HG03095 (cell line): ENCODE measurements around the gene MIB2.
A peak's percentile ranks its signal among the peaks of the same experiment; 100 is the strongest.

Experiments used
- ATAC-seq: cut with Tn5 transposase; IDR thresholded peaks from one replicate; pipeline ENCODE4 v1.9.1; 2021; ENCODE audit warnings: moderate library complexity; ENCODE audit not compliant: unreplicated experiment

Gene MIB2

DNA sequence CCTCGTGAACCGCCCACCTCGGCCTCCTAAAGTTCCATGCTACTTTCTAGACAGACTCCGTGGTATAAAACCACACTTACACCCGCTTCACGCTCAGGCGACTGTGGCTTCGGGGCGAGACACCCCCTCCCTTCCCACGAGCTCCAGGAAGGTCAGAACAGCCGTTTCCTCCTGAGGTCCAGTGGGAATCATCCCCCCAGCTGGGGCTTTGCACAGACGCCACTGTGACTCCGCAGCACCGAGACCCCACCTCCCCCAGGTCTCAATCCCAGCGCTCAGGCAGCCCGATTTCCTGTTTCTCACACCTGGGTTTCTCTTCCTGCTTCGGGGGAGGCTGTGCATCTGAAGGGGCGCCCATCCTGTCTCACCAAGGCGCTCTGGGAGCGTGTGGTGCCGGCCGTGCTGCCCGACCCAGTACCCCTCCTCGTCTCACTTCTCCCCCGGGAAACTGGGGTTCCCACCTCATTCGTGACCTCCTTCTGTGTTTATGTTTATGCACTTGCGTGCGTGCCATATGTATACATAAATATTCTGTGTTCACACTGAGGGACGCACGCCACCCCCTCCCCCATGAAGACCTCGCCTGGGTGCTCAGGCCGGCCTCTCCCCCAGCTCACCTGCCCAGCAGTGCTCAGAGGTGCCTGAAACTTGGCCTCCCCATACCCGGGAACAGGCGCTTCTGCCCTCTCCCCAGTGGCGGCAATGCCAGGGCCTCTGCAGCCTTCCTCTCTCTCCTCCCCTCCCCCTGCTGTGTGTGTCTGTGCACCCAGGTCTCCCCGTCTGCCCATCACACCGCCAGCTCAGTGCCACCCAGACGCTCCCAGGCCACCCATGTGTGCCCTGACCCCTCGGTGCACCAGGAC lies 62.6 kb downstream of the MIB2 start:
- peak; percentile 67 for ATAC-seq

DNA sequence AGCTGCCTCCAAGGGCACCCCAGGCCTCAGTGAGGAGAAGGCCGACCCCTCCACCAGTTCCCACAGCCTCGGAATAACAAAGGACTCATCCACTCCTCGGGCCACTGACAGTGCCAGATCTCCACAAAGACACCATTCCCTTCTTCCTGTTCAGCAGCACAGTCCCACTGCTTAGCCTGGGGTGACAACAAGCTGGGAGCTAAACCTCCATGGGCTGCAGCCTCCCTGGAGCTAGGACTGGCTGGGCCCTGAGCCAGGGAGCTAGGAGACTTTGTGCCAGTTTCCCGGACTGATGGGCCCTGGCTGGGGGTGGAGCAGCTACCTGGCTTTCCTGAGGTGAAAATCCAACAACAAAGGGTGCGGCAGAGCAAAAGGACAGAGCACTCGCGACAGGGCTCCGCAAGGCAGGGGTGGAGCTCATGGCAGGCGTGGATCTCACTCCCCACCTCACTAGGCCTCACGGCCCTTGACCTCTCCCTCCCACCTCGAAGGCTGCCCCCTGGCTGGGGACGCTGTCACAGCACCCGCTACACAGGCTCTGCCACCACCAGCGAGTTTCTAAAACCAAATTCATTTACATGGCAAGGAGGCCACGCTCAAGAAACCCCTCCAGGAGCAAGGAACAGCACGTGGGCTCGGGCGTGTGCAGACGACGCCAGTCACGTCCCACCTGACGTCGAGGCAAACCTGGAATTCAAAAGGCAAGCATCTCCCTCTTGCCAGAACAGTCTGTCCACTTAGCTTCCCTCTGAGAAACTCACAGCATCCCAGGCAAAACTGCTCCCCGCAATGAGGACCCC lies 63.5 kb downstream of the MIB2 start:
- no peak for ATAC-seq
